Nephron progenitor cell (in vitro differentiated cells): Measurements from ENCODE around the gene VWA2.
A peak's percentile ranks its signal among the peaks of the same experiment; 100 is the strongest.

Experiments
- DNase-seq: peaks from one replicate; pipeline ENCODE4 v3.0.0; 2021
- H3K27ac Mint-ChIP-seq: 2 replicates; pipeline ENCODE4 v1.8.0; 2021; ENCODE audit warnings: mild to moderate bottlenecking, moderate library complexity, mixed read lengths
- H3K27me3 Mint-ChIP-seq: 2 replicates; pipeline ENCODE4 v1.8.0; 2021; ENCODE audit warnings: mild to moderate bottlenecking, low read depth, mixed read lengths; ENCODE audit not compliant: poor library complexity
- H3K36me3 Mint-ChIP-seq: 2 replicates; pipeline ENCODE4 v1.8.0; 2021; ENCODE audit warnings: low read depth, mixed read lengths
- H3K4me1 Mint-ChIP-seq: 2 replicates; pipeline ENCODE4 v1.8.0; 2021; ENCODE audit warnings: mixed read lengths
- H3K4me3 Mint-ChIP-seq: 2 replicates; pipeline ENCODE4 v1.8.0; 2021; ENCODE audit warnings: mild to moderate bottlenecking, moderate library complexity, mixed read lengths
- H3K9me3 Mint-ChIP-seq: 2 replicates; pipeline ENCODE4 v1.8.0; 2021; ENCODE audit warnings: mild to moderate bottlenecking, moderate library complexity, mixed read lengths
- TF ChIP-seq, protein P1 (sequence below): fragments of 200-600 bp; sonication (generic); IDR thresholded peaks from 2 replicates; pipeline ENCODE4 v1.5.0; 2021; ENCODE audit warnings: antibody characterized with exemption

Gene VWA2

DNA sequence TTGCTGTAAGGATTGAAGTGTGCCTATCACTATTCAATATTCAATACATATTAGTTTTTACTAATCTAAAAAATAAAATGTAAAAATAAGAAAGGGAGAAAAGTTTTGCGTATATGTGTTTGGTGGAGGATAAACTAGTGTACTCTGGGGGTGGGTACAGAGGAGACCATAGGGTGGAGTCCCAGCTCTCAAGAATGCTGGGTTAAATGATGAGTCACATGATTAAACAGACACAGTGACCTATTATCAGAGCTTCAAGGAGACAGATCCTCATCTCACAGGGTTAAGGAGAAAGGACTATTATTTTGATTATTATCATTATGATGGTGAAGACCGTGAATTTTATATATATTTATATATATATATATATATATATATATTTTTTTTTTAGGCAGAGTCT is 87.7 kb downstream of the VWA2 start:
- TF ChIP-seq, protein P1, sequence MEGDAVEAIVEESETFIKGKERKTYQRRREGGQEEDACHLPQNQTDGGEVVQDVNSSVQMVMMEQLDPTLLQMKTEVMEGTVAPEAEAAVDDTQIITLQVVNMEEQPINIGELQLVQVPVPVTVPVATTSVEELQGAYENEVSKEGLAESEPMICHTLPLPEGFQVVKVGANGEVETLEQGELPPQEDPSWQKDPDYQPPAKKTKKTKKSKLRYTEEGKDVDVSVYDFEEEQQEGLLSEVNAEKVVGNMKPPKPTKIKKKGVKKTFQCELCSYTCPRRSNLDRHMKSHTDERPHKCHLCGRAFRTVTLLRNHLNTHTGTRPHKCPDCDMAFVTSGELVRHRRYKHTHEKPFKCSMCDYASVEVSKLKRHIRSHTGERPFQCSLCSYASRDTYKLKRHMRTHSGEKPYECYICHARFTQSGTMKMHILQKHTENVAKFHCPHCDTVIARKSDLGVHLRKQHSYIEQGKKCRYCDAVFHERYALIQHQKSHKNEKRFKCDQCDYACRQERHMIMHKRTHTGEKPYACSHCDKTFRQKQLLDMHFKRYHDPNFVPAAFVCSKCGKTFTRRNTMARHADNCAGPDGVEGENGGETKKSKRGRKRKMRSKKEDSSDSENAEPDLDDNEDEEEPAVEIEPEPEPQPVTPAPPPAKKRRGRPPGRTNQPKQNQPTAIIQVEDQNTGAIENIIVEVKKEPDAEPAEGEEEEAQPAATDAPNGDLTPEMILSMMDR, result no peak
- Mint-ChIP-seq H3K27me3 (peaks cover 3% of the 10 kb centered on the region), H3K27ac (no peak overlapping the region), H3K4me1 (peaks cover 79% of the 10 kb centered on the region), H3K9me3 (no peaks in the 10 kb centered on the region), H3K4me3 (no peak overlapping the region), H3K36me3 (peaks cover 21% of the 10 kb centered on the region)
- no peak for DNase-seq

- H3K36me3 Mint-ChIP-seq, result peaks cover 11% of the 10 kb centered on the region
- no peaks in the 10 kb centered on the region for H3K9me3 Mint-ChIP-seq
- H3K27ac Mint-ChIP-seq, result peak overlapping the region; percentile 10
- peaks cover 74% of the 10 kb centered on the region for H3K4me1 Mint-ChIP-seq
- H3K4me3 Mint-ChIP-seq, result no peak overlapping the region
- TF ChIP-seq, protein P1, result no peak
- peaks cover 3% of the 10 kb centered on the region for H3K27me3 Mint-ChIP-seq
- no peak for DNase-seq
Measured at GRCh38 chr10:114327537-114328440, 88.7 kb downstream of the VWA2 start.

DNA sequence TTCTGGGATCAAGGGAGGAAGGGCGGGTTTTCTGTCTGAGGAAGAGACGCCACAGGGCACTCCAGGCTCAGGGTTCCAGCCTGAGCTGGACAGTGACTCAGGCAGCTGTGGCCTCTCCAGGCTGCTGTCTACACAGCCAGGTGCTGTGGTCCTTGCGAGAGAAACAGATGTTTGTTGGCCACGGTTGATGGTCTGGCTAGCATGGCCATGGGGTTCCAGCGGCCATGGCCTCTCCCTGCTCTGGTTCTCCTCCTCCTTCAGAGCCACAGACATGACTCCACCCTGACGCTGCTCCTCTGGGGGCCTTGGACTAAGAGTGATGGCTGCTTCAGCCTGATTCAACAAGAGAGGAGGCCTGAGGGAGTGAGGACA is 89.4 kb downstream of the VWA2 start:
- Mint-ChIP-seq H3K4me1 (peaks cover 80% of the 10 kb centered on the region), H3K27ac (peak overlapping the region; percentile 68), H3K4me3 (no peak overlapping the region), H3K27me3 (peaks cover 3% of the 10 kb centered on the region), H3K9me3 (no peaks in the 10 kb centered on the region), H3K36me3 (peaks cover 5% of the 10 kb centered on the region)
- TF ChIP-seq, protein P1, result no peak
- no peak for DNase-seq

- peak overlapping the region; percentile 68 for H3K27ac Mint-ChIP-seq
- H3K4me3 Mint-ChIP-seq, result no peak overlapping the region
- no peaks in the 10 kb centered on the region for H3K9me3 Mint-ChIP-seq
- H3K36me3 Mint-ChIP-seq, result peaks cover under 1% of the 10 kb centered on the region
- no peak for DNase-seq
- H3K27me3 Mint-ChIP-seq, result peaks cover 5% of the 10 kb centered on the region
- peaks cover 80% of the 10 kb centered on the region for H3K4me1 Mint-ChIP-seq
- TF ChIP-seq, protein P1, result no peak
Measured at GRCh38 chr10:114328874-114329273, 89.8 kb downstream of the VWA2 start.

DNA sequence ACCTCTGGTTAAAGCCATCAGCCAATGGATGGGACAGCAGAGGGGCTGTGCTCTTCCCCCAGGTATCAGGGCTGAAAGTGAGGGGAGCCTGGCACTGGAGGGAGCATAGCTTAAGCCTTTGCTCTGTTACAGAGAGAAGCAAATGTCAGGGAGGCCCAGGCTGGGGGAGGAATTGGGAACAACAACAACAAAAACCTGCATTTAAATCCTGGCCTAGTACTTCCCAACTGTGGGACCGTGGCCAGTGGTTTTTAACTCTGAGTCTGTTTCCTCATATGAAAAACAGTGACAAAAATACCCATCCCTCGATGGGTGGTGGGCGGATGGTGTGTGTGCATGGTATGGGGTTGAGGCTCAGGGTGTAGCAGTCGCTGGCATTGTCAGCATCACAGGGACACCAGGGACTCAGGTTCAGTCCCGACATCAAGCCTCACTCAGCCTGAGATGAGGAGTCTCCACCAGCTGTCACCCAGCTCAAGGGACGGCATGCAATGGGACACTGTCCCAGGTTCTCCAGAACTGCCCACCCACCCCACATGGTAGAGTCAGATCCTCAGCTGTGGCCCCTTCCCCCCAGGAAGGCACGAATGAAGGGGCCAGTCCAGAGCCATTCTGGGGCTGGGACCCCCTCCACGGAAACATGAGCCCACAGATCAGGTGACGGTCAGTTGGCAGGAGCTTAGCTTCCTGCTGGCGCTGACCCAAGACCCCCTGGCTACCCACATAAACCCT is 90.7 kb downstream of the VWA2 start:
- H3K9me3 Mint-ChIP-seq, result no peaks in the 10 kb centered on the region
- TF ChIP-seq, protein P1, result no peak
- H3K36me3 Mint-ChIP-seq, result no peaks in the 10 kb centered on the region
- H3K4me1 Mint-ChIP-seq, result peaks cover 80% of the 10 kb centered on the region
- no peak overlapping the region for H3K4me3 Mint-ChIP-seq
- H3K27ac Mint-ChIP-seq, result no peak overlapping the region
- peaks cover 5% of the 10 kb centered on the region for H3K27me3 Mint-ChIP-seq
- no peak for DNase-seq
